HuH-7 (cell line): ENCODE results near the gene CFAP54.

Experiments used
- DNase-seq: peaks from one replicate; pipeline ENCODE4 v3.0.0; 2011; ENCODE audit warnings: low spot score

Gene CFAP54

GRCh38 chr12:96766232-96766631 lies 276.9 kb downstream of the CFAP54 start:
- no peak for DNase-seq

- DNase-seq: no peak
Observed at GRCh38 chr12:96769400-96769799, 280.0 kb downstream of the CFAP54 start.

- no peak for DNase-seq
Observed at GRCh38 chr12:96770219-96771102, 281.1 kb downstream of the CFAP54 start.

- no peak for DNase-seq
Observed at GRCh38 chr12:96773031-96773430, 283.7 kb downstream of the CFAP54 start.

GRCh38 chr12:96774496-96775256 lies 285.3 kb downstream of the CFAP54 start:
- no peak for DNase-seq

GRCh38 chr12:96776908-96777307 lies 287.5 kb downstream of the CFAP54 start:
- no peak for DNase-seq

GRCh38 chr12:96780330-96780729 lies 291.0 kb downstream of the CFAP54 start:
- DNase-seq: no peak

- DNase-seq: no peak
Observed at GRCh38 chr12:96786791-96787190, 297.4 kb downstream of the CFAP54 start.

- DNase-seq: no peak
Observed at GRCh38 chr12:96803969-96804368, 314.6 kb downstream of the CFAP54 start.

- no peak for DNase-seq
Observed at GRCh38 chr12:96806272-96806671, 316.9 kb downstream of the CFAP54 start.

- DNase-seq: no peak
Observed at GRCh38 chr12:96807741-96808140, 318.4 kb downstream of the CFAP54 start.

GRCh38 chr12:96808587-96808986 lies 319.2 kb downstream of the CFAP54 start:
- DNase-seq: no peak

- no peak for DNase-seq
Observed at GRCh38 chr12:96809522-96809921, 320.1 kb downstream of the CFAP54 start.

GRCh38 chr12:96810057-96810456 lies 320.7 kb downstream of the CFAP54 start:
- no peak for DNase-seq

- no peak for DNase-seq
Observed at GRCh38 chr12:96810477-96810876, 321.1 kb downstream of the CFAP54 start.

- no peak for DNase-seq
Observed at GRCh38 chr12:96811083-96811482, 321.7 kb downstream of the CFAP54 start.

- DNase-seq: no peak
Observed at GRCh38 chr12:96812153-96812552, 322.8 kb downstream of the CFAP54 start.

- DNase-seq: no peak
Observed at GRCh38 chr12:96814200-96814599, 324.8 kb downstream of the CFAP54 start.

GRCh38 chr12:96821592-96821991 lies 332.2 kb downstream of the CFAP54 start:
- no peak for DNase-seq

- no peak for DNase-seq
Observed at GRCh38 chr12:96822641-96823040, 333.3 kb downstream of the CFAP54 start.

GRCh38 chr12:96824074-96824837 lies 334.9 kb downstream of the CFAP54 start:
- DNase-seq: no peak

GRCh38 chr12:96824838-96825236 lies 335.5 kb downstream of the CFAP54 start:
- DNase-seq: no peak
